Measurements from ENCODE around the gene KNDC1. TPM values are rescaled to one million over a fixed set of nuclear protein-coding genes. Genes with fewer than 3 reads are reported as not detected.
"Not testable (repeated sequence)": the region's sequence is repeated elsewhere in the genome, so short reads cannot be mapped to it uniquely, and the experiment has no call there.

The KNDC1 gene
- total RNA-seq, 1 donor from 2014 or later, result not detected

DNA sequence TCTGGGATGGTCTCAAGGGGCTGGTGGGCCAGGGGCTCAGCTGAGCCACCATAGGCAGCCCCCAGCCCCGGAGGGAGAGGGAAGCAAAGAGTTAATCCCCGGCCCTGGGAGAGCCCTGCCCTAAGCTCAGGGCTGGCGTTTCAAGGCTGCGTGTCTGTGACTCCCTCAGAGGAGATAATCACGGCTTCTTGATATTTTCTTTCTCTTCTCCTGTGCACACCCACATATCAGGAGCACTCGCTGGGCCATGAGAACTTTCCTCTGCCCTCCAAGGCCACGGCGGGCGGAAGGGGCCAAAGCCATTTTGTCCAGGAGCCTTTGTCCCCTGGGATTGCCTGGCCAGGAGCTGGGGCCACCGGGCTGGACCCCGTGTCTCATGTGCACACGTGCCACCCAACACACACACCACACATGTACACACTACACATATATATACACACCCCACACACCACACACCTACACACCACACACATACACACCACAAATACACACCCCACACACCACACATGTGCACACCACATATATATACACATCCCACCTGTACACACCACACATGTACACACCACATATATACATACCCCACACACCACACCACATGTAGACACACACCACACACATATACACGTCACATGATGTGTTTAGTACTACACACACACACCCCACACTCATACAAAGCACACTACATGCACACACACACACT lies 94.6 kb downstream of the KNDC1 start:
- no peak for DNase-seq (ENCODE audit: low read depth)

DNA sequence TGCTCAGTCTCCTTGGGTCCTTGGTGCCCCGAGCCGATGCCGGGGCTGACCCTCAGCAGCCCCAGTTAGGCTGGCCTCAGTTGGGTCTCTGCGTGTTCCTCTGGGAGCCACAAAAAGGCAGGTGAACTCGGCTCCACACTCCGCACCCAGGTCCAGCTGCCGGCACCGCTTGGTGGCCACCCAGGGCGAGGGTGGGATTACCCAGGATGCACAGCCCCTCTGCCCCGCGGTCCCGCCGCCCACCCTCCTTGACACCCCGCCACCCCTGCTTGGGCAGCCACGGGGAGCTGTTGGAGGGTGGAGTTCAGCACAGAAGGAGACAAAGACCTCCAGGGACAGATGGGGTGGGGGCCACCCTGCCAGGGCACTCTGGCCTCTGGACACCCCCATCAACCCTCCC lies 95.3 kb downstream of the KNDC1 start:
- DNase-seq (ENCODE audit: low read depth), result no peak

DNA sequence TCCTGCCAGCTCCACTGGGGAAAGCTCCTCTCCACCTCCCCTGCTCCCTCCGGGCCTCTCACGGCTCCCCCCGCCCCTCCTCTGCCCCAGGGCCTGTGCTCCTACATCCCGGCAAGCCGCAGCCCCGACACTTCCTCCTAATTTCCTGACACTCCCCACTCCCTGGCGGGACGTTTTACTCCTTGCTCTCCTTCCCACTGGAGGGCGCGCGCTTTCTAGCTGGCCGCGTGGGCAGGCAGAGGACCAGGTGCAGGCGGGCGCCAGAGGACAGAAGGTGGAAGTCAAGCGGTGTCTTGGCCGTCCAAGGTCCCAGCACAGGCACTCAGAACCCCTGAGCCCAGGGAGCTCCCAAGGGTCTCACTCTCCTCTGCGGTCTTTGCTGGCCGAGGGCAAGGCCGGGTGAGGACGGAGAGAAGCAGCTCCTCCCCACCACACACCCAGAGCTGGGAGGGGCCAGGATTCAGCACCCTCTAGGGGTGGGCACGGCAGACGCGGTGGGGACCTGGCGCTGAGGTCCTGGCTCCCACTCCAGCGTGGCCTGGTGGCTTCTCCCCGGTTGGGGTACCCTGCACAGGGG lies 97.6 kb downstream of the KNDC1 start:
- no peak for DNase-seq (ENCODE audit: low read depth)

DNA sequence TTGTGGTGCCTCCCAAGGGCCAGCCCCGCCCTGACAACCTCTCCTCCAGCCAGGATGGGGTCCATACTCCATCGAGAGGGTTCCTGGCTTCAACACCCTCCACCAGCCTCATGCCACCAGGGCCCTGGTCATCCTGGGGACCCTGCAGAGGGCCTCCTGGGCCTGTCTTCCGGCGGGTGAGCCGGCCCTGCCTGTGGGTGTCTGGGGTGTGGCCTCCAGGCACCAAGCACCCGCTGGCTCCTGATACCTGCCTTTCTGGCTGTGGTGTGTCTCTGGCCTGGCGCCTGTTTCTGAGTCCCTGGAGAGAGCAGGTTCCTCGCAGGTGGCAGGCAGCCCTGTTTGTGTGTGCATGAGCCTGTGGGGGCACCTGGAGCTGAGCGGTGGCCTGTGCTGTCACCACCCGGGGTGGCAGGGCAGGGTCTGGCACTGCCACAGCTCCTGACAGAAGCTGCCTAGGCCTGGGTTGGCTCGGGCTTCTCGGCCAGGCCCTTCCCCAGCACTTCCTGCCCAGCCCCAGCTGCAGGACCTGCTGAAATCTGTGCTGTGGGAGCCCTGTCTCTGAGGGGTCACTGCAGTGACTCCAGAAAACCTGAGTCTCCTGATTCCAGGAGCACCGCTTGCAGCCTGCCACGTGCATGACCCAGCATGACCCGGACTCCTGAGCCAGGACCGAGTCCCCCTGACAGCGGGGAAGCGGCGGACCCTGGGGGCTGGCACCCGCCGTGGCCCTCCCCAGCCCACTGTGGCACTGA lies 98.2 kb downstream of the KNDC1 start:
- peak; percentile 14 for DNase-seq (ENCODE audit: low read depth)

DNA sequence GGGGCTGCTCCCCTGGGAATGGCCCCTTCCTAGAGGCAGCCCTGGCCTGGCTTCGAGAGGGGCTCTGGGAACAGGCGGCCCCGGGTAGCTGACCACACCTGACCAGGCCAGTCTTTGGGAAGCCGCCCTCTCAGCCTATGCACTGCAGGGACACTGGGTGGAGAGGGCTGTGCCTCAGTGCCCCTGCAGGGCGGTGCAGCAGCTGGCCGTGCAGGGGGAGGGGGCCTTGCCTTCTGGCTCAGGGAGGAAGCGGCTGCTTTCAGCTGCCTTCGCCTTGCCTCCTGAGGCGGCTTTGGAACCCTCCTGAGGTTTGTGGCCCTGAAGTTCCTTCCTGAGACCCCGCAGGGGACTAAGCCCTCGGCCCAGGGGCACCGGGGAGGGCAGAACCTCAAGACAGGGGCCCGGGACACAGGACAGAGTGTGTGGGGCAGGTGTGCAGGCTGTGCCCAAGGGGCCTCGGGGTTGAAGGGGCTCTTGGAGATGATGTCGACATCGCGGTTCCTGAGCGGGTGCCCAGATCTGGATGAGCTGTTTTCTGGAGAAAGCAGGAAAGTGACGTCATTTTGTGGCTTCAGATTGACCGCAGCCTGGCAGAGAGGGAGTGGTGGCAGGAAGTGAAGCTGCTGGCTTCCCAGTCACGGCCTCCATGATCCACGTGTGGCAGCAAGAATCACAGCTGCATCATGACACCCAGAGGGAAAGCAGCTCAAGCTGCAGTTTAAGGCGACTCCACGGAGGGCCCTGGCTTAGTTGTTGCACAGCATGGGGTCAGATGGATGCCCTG lies 99.0 kb downstream of the KNDC1 start:
- peak; percentile 99 for DNase-seq (ENCODE audit: low read depth)

DNA sequence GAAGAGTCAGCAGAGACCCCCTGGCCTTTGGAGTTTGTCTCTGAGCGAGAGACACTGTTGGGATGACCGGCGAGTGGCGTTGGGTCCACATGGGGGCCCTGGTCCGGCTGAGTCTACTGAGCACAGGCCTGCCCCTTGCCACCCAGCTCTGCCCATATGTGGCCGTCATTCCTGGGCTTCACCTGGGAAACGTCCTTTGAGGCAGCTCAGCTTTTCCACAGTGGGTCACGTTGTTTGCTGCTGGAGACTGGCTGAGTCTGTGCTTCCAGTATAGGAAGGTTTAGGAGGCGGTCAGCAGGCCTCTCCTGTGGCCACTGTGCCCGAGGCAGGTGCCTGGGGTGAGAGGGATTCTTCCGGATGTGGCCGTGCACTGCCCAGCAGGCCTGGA lies 99.6 kb downstream of the KNDC1 start:
- no peak for DNase-seq (ENCODE audit: low read depth)

DNA sequence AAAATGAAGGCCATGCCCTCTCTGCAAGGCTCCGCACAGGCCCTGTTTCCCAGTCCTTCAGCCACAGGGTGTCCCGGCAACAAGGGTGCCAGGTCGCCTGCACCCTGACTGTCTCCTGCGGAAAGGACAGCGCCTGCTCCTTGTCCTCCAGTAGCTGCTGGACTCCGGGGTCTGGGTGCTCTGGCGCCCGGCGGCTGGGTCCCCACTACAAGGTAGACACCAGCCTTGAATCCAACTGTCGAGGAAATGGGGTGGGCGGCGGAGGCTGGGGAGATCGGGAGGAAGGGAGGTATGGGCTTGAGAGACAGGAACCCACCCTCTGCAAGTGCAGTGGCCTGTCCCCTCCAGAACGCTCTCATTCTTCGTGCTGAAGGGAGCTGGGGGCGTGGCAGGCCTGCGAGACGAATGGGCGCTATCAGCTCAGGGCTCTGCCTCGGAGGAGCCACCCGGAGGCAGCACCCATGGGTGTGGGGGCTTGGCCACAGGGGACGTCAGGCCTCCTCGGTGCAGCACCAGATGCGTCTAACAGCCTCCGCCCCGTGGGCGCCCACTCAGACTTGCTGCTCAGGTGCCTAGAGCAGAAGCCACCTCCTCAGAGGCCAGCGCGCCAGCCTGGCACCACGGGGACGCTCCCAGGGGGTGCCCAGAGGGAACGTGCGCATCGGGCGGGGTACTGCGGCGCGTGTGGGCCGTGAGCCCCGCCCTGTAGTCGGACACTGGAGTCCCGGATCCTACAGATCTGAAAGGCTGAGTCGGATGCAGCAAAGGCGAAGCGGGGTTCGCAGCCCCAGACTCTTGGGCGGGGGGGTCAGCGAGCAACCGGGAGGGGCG lies 101.1 kb downstream of the KNDC1 start:
- peak; percentile 51 for DNase-seq (ENCODE audit: low read depth)

DNA sequence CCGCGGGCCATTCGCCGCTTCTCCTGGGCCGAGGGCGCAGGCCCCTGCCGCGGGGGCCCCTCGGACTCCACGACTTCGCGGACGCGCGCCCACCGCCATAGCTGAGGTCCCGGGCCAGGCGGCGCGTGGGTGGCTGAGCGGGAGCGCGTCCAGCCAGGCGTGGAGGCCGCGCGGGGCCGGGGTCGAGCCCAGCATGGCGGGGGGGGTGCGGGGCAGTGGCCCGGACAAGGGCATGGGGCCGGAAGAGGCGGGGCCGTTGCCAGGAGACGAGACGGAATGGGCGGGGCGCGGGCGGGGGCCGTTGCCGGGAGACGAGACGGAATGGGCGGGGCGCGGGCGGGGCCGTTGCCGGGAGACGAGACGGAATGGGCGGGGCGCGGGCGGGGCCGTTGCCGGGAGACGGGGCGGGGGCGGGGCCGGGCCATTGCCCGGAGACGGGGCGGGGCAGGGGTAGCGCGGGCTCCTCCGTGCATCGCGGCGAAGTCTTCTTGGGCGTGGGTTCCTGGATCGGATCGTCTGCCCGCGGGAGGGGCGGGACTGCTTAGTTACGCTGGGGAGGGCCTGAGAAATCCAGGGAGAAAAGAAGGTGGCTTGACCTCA lies 101.8 kb downstream of the KNDC1 start:
- peak; percentile 64 for DNase-seq (ENCODE audit: low read depth)

DNA sequence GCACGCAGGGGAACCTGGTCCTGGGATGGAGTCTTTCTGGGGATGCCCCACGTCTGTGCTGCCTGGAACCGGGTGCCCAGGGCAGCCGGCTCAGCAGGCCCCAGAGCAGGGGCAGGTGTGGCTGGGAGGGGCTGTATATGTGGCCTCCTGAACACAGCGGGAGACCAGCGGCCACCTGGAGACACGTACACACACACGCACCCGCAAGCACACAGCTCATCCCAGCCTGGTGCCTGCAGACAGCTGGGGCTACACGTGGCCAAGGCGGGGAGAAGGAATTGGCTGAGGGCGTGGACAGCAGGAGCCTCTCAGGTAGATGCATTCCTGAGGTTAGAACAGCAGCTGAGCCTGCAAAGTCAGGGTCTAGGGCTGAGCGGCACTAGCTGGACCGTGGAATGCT lies 102.7 kb downstream of the KNDC1 start:
- no peak for DNase-seq (ENCODE audit: low read depth)

DNA sequence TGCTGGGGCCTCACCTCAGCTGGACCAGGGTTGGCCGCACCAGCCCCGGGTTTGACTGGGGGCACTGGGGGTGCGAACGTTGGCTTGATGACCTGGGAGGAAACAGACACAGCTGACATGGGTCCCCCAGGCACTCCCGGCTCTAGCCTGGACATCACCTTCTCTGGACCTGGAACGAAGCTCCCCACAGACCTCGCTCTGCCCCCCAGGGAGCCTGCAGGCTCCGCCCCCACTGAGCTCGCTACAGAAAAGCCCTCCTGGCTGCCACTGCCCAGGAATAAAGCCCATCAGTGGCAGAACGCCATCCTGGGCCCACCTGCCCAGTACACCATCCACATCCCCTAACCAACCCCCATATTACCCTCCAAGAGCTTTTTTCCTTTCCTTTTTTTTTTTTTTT lies 103.7 kb downstream of the KNDC1 start:
- DNase-seq (ENCODE audit: low read depth), result no peak

DNA sequence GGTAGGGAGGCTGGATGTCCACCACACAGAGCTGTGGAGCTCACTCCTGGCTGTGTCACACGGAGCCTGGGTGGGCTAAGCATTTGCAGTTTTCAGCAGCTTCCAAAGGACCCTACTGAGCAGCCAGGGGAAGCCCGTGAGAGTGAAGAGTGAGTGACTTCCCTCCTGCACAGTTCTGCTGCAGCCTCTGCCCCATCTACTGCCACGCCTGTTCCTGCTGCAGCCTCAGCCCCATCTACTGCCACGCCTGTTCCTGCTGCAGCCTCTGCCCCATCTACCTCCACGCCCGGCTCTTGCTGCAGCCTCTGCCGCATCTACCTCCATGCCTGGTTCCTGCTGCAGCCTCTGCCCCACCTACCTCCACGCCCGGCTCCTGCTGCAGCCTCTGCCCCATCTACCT lies 104.4 kb downstream of the KNDC1 start:
- no peak for DNase-seq (ENCODE audit: low read depth)

DNA sequence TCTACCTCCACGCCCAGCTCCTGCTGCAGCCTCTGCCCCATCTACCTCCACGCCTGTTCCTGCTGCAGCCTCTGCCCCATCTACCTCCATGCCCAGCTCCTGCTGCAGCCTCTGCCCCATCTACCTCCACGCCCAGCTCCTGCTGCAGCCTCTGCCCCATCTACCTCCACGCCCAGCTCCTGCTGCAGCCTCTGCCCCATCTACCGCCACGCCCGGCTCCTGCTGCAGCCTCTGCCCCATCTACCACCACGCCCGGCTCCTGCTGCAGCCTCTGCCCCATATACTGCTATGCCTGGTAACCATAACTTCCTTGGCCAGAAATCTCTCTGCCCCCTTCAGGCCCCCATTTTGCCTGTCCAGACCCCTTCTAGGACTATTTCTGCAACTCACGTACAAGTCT lies 105.0 kb downstream of the KNDC1 start:
- not testable (repeated sequence) for DNase-seq (ENCODE audit: low read depth)

DNA sequence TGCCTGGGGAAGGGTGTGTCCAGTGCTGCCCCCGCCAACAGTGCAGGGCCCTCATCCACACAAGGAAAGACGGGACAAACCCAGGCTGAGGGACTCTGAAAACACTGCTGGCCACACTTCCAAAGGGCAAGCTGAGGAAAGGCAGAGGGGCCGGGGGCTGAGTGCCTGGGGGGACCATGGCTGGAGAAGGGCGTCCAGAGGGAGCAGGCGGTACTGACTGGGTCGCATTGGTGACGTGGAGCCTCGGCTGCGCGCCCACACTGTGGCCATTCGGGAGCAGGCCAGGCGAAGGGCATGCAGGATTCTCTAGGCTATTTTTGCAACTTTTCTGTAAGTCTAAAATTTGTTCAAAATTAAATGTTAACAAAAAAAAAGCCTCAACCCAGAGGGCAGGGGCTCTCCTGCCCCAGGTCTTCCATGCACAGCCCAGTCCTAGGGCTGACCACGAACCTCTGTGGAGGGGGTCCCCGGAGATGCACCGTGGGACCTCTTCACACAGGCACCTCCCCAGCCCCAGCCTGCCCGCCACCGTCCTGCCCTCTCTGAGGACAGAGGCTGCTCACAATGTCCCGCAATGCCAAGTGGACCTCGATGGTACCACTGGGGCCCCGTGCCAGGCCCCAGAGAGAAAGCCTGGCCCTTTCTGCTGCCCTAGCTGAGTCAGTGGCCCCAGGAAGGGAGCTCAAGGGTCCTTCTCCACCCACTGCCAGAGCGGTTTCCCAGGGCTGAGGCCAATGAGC lies 106.2 kb downstream of the KNDC1 start:
- no peak for DNase-seq (ENCODE audit: low read depth)

DNA sequence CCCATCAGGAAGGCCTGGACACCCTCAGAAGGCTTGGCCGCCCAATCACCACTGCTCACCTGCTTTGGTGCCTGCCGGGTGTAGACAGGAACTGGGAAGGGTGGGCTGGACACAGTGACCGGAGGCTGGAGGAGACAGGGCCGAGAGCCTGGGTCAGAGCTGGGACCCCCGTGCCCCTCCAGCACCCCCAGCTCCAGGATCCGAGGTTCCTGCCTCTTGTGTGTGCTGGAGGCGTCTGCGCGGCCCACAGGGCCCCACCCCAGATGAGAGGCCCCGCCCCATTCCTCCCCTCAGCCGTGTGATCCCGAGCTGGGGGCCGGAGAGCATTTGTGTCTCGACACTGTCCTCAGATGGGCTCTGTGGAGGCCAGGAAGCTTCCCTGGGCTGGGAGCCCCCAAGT lies 107.3 kb downstream of the KNDC1 start:
- DNase-seq (ENCODE audit: low read depth), result no peak

DNA sequence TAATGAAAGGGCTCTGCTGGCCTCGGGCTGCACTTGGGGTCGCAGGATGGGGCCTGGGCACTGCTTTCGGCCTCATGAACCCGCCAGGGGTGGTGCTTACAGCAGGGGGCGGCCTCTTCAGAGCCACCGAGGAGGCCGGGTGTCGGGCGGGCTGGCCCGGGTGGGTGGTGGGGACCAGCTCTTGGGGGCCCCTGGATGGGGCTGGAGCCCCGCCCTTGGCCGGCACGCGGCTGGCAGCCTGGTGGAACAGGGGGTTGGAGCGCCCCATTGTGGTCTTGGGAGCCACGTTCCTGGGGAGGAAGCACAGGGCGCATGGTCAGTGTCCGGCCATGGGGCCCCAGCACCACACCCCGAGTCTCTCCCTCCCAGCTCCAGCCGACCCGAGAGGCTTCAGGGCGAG lies 107.8 kb downstream of the KNDC1 start:
- DNase-seq (ENCODE audit: low read depth), result no peak

DNA sequence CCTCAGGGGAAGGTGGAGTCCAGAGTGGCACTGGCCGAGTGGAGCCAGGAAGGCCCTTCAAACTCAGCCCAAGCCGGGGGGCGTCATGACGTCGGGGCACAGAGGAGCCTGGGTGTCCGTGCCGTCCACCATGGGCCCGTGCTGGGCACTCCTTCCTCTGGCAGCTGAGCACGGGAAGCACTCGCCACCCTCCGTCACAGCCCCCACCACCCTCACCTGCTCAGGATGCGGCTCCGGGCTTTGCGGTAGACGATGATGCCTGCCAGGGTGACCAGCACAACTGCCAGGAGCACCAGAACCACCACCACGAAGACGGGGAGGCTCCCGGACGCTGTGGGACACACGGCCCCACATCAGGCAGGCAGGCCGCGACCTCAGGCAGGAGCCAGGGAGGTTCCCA lies 108.5 kb downstream of the KNDC1 start:
- DNase-seq (ENCODE audit: low read depth), result no peak

DNA sequence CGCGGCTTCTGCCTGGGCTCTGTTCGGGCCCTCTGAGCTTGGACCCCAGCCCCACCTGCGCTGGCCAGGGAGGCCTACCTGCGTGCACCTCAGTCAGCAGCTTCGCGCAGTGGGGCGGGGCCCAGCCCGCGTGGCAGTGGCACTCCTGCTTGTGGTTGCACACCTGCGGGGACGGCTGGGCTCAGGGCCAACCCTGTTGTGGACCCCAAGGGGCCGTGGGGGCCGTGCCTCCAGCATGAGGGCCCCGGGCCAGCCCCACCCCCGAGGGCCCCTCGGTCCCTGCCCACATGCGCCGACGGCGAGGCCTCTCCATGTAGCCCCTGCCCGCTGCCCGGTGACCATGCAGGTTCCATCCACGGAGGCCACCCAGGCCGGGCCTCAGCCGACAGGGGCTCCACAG lies 109.3 kb downstream of the KNDC1 start:
- DNase-seq (ENCODE audit: low read depth), result no peak

DNA sequence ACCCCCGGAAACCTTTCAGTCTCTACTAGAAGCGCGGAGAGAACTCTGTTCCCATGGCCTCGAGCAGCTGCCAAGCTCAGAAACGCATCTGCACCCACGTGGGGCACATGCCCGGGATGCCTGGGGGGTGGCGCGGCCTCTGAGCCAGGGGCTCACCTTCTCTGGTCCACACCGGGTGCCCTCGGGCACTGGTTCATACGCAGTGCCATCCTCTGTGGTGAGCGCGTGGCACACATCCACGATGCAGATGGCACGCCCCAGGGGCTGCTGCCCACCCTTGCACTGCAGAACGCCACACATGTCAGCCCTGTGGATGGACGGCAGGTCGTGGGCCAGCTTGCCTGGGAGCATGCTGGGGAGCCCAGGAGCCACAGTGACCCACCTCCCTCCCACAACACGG lies 110.2 kb downstream of the KNDC1 start:
- DNase-seq (ENCODE audit: low read depth), result no peak

DNA sequence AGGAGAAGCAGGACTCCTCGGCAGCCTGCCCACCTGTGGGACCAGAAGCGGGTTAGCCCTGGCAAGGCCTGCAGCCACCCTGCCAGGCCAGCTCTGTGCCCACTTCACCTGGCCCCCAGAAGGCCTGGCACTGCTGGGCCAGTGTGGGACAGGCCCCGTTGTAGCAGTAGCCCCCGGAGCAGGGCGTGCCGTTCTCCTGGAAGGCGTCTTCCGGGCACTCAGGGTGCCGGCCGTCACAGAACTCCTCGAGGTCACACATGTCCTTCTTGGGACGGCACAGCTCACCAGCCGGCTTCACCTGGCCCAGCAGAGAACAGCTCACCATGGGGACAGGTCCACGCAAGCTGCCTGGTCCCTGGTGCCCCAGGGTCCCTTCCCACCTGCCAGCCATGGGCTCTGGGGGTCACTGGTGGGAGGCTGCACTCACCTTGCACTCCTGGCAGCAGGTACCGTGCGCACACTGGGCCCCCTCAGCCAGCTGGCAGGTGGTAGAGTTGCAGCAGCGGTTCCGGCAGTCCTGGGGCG lies 110.8 kb downstream of the KNDC1 start:
- DNase-seq (ENCODE audit: low read depth), result no peak
